DOHH2 (cell line): ENCODE data around the gene CREBBP.

Experiments
- H3F3A ChIP-seq: fragments of 200-600 bp; sonication (generic), shearing (Covaris generic); 2 replicates; pipeline ENCODE4 v1.6.0; 2016; ENCODE audit warnings: antibody characterized with exemption, mild to moderate bottlenecking; ENCODE audit not compliant: control insufficient read depth, insufficient read depth
- H3K27ac ChIP-seq: fragments of 200-600 bp; sonication (generic); 2 replicates; pipeline ENCODE4 v1.5.1; 2014; ENCODE audit warnings: low read depth, mild to moderate bottlenecking, low read length, moderate library complexity
- H3K27me3 ChIP-seq: fragments of 200-600 bp; sonication (generic); 2 replicates; pipeline ENCODE4 v1.6.1; 2014; ENCODE audit warnings: mild to moderate bottlenecking, low read length, mixed read lengths; ENCODE audit not compliant: control insufficient read depth
- H3K36me3 ChIP-seq: fragments of 200-600 bp; sonication (generic); 2 replicates; pipeline ENCODE4 v1.6.1; 2014; ENCODE audit warnings: mild to moderate bottlenecking, low read length, moderate library complexity, mixed read lengths; ENCODE audit not compliant: control insufficient read depth
- H3K4me1 ChIP-seq: fragments of 200-600 bp; sonication (generic); 2 replicates; pipeline ENCODE4 v1.6.1; 2014; ENCODE audit warnings: mild to moderate bottlenecking, low read length, mixed read lengths; ENCODE audit not compliant: control insufficient read depth
- H3K4me2 ChIP-seq: fragments of 200-600 bp; sonication (generic); 2 replicates; pipeline ENCODE4 v1.6.0; 2014; ENCODE audit warnings: mild to moderate bottlenecking, low read length, moderate library complexity
- H3K4me3 ChIP-seq: fragments of 200-600 bp; sonication (generic); 2 replicates; pipeline ENCODE4 v1.5.1; 2014; ENCODE audit warnings: mild to moderate bottlenecking, low read length, mixed read lengths
- H3K79me2 ChIP-seq: fragments of 200-600 bp; sonication (generic); 2 replicates; pipeline ENCODE4 v1.6.1; 2014; ENCODE audit warnings: mild to moderate bottlenecking, low read length, mixed read lengths; ENCODE audit not compliant: control insufficient read depth
- H3K9me2 ChIP-seq: fragments of 200-600 bp; sonication (generic); replicated peaks from 2 replicates; pipeline ENCODE4 v1.6.1; 2014; ENCODE audit warnings: mild to moderate bottlenecking, low read length, mixed read lengths; ENCODE audit not compliant: control insufficient read depth
- H3K9me3 ChIP-seq: fragments of 200-600 bp; sonication (generic); 2 replicates; pipeline ENCODE4 v1.6.1; 2014; ENCODE audit warnings: antibody characterized with exemption, low read length, mixed read lengths; ENCODE audit not compliant: control insufficient read depth, insufficient read depth
- H4K20me1 ChIP-seq: fragments of 200-600 bp; sonication (generic); 2 replicates; pipeline ENCODE4 v1.6.0; 2014; ENCODE audit warnings: low read depth, mild to moderate bottlenecking, antibody characterized with exemption, low read length, moderate library complexity; ENCODE audit not compliant: control insufficient read depth, insufficient read depth
- CTCF ChIP-seq: fragments of 200-600 bp; sonication (generic); IDR thresholded peaks from one replicate; pipeline ENCODE4 v1.5.1; 2014; ENCODE audit warnings: antibody characterized with exemption, mild to moderate bottlenecking, low read depth, low read length; ENCODE audit not compliant: poor library complexity, severe bottlenecking
- EZH2phosphoT487 ChIP-seq: fragments of 200-600 bp; sonication (generic); IDR thresholded peaks from 2 replicates; pipeline ENCODE4 v1.6.1; 2017; ENCODE audit warnings: borderline replicate concordance, mild to moderate bottlenecking, antibody characterized with exemption, low read length, moderate library complexity, mixed read lengths

Gene CREBBP

GRCh38 chr16:3731126-3731935 lies 149.2 kb downstream of the CREBBP start:
- H4K20me1 ChIP-seq = no peaks in the 10 kb centered on the region
- no peak overlapping the region for H3K4me3 ChIP-seq
- H3K27ac ChIP-seq = no peak overlapping the region
- no peaks in the 10 kb centered on the region for H3K79me2 ChIP-seq
- H3F3A ChIP-seq = 0 out of 2 replicates have a peak, but pooled peaks cover 2% of the 10 kb centered on the region
- no peak overlapping the region for H3K4me2 ChIP-seq
- H3K9me3 ChIP-seq = no peaks in the 10 kb centered on the region
- H3K36me3 ChIP-seq = peaks cover 65% of the 10 kb centered on the region
- TF ChIP-seq CTCF (no peak), EZH2phosphoT487 (no peak)
- no peaks in the 10 kb centered on the region for H3K4me1 ChIP-seq
- H3K27me3 ChIP-seq = no peaks in the 10 kb centered on the region
- no peaks in the 10 kb centered on the region for H3K9me2 ChIP-seq

DNA sequence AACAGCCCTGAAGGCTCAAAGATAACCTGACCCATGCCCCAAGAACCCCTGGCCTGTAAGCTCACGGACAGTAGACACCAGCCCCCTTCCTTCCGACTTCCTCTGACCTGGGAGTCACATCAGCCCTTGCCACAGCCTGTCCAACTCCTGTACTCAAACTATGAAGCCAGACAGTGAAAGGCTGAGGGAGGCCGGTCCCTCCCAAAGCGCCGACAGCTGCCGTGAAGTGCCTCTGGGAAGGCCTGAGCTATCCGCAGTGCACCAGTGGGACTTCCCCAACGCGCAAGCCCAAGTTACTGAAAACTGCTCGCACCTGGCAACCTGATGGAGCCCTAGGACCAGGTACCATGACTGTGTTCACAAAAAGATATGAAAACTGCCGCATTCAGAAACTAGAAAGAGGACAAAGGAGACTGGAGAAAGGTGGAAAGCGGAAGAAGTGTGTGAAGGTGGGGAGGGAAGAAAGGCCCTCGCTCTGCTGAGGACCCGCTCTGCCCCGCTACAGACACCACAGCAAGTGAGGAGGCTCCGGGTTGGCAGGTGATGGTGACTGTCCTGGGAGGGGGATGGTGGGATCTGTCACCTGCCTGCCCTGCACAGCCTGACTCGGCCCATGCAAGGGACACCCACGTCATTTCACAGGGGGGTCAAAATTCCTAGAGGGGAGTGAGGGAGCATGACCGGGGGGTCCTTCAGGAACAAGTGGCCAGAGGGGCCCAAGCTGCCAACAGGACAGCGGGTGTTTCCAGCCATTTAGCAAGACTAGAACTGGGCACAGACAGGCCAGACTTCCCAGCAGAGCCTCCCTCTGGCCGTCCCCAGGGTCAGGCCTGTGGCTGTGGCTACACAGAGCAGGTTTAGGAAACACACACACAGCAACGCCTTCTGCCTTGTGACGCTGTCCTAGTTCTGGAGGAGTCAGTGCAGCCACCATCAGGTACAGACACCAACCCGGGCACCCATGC lies 150.1 kb downstream of the CREBBP start:
- Histone ChIP-seq H3K27ac (no peak overlapping the region), H3K27me3 (no peaks in the 10 kb centered on the region), H3K4me3 (no peak overlapping the region), H3F3A (0 out of 2 replicates have a peak, but pooled peaks cover 2% of the 10 kb centered on the region), H3K79me2 (no peaks in the 10 kb centered on the region), H3K9me3 (no peaks in the 10 kb centered on the region), H3K4me2 (no peak overlapping the region), H3K36me3 (peaks cover 56% of the 10 kb centered on the region), H3K9me2 (no peaks in the 10 kb centered on the region), H4K20me1 (peaks cover 2% of the 10 kb centered on the region; the same call in 1 of the 2 replicates), H3K4me1 (no peaks in the 10 kb centered on the region)
- TF ChIP-seq CTCF (no peak), EZH2phosphoT487 (no peak)

GRCh38 chr16:3729161-3730112 lies 151.1 kb downstream of the CREBBP start:
- TF ChIP-seq CTCF (no peak), EZH2phosphoT487 (no peak)
- H3K36me3 ChIP-seq = peaks cover 47% of the 10 kb centered on the region

More at GRCh38 chr16:3729161-3730112, 151.1 kb downstream of the CREBBP start:
- Histone ChIP-seq H3K4me3 (no peak overlapping the region), H3F3A (0 out of 2 replicates have a peak, but pooled peaks cover 2% of the 10 kb centered on the region), H3K4me2 (no peak overlapping the region), H3K4me1 (no peaks in the 10 kb centered on the region), H3K9me3 (no peaks in the 10 kb centered on the region), H3K27ac (no peak overlapping the region), H3K79me2 (no peaks in the 10 kb centered on the region), H3K9me2 (no peaks in the 10 kb centered on the region), H4K20me1 (peaks cover 7% of the 10 kb centered on the region; the same call in 1 of the 2 replicates), H3K27me3 (no peaks in the 10 kb centered on the region)
